ENCODE data around the gene ARHGAP8.

- TF ChIP-seq CTCF (IDR thresholded peaks at IDR 0.05; ENCODE audit: poor library complexity), result no peak
- TF ChIP-seq EZH2 (IDR thresholded peaks at IDR 0.05; ENCODE audit: borderline replicate concordance), result no peak
These were observed 107.3 kb downstream of the ARHGAP8 start for GRCh38 chr22:44859641-44860040.

All from hepatocyte (in vitro differentiated cells).